ENCODE data around the gene LIX1L.

The LIX1L gene

DNA sequence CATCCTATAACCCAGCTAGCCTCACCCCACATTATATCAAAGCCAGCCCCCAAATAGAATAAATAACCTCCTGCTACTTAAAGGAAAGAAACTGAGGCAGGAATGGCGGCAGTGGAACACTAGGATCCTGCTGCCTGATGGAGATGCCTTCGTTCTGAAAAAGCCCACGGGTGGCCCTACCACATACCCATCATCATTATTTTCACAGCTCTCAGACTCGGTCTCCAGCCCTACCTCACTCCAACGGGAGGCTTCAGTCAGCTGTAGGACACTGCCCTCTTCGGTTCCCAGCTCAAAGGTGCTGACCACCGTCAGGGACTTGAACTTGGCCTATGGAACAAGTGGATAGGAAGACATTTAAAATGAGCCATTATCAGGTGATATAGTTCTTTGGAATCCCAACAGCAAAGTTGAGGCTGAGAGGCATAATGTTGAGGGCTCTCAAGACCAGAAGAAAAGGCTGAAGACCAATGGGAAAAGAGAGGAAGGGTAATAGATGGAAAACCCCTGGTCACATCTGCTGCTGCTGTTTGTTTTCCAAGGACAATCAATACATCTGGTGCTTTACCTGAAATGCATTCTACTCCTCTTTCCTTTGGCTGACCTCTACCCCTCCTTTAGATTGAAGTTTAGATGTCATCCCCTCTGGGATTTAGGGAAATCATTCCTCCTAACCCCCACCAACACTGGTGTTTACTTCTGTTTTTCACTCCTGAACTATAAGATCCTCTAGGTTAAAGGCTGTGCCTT is 64.3 kb downstream of the LIX1L start:
- no peak for DNase-seq (ENCODE audit: low read depth)

DNA sequence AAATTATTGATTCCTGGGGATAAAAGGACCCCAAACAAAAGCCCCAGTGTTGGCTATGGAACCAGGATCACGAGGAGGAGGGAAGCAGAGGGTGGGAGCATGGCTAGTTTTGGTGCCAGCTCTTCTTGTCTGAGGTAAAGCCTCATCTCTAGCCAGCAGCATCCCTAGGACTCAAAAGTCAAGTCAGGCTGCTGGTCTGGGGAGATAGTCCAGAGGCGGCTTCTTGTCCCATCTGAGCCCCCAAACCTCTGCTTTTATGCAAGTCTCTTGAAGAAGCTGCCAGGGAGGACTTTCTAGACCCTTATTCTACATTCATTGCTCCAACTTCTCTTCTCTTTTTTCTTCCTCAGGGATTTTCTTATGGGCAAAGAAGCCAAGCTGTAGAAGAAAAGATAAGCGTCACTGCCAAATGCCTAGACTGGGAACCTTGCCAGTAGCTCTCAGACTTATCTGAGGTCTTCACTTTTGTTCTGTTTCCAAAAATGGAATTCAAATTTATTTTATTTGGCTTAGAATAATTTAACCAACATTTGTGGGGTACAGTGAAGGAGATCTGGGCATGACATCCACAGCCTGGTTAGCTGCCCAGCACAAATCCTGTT is 65.2 kb downstream of the LIX1L start:
- no peak for DNase-seq (ENCODE audit: low read depth)

DNA sequence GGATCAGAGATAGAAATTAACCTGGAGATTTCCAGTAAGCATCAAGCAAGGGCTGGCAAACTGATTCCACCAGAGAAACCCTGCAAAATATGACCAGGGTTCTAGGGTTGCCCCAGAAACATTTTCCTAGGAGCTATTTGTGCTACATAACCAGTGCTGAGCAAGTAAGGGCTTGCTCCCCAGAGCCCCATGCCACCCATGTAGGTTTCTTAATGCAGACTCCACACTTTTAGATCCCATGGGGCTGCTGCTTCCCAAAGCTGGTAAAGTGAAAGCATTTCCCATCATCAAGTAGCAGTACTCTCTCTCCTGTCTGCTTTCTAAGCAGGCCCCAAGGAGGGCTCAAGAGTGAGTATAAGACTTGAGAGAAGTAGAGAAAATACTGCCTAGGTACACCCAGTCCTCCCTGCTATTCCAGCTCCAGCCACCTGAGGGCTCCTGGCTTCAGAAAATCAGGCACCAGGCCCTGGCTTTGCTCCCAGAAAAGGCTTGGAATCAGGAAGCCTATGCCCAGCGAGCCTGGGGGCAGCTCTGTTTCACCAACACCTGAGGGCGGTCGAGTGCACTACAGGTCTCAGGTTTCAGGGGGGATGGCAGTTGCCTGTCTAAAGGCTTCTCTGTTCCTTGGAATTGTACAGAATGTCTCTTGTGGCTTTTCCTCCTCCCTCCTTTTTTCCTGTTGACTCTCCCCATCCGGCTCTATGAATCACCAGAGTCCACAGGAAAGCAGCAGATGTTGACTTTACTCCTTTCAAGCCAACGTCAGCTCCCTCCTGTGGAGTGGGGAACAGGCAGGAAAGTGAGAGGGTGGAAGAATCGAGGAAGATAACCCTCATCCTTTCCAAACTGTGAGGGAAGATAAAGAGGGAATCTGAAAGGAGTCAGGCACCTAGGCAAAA is 66.0 kb downstream of the LIX1L start:
- peak; percentile 26 for DNase-seq (ENCODE audit: low read depth)

DNA sequence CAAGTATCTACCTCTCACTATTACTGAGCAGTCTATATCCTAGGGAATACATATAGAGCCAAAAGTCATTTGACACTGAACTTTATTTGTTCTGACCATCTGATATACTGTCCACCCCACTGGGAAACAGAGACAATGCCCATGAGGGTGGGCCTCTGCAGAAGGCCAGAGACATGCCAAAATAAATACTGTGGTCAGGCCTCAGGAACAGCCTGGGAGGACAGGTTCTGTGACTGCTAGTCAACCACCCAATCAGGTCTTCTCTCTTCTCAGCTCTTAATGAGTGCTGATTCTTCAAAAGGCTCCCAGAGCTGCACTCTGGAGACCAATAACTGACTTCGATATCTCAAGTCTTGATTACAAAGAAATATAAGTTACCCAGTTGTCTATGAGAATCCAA is 66.7 kb downstream of the LIX1L start:
- DNase-seq (ENCODE audit: low read depth) = no peak

DNA sequence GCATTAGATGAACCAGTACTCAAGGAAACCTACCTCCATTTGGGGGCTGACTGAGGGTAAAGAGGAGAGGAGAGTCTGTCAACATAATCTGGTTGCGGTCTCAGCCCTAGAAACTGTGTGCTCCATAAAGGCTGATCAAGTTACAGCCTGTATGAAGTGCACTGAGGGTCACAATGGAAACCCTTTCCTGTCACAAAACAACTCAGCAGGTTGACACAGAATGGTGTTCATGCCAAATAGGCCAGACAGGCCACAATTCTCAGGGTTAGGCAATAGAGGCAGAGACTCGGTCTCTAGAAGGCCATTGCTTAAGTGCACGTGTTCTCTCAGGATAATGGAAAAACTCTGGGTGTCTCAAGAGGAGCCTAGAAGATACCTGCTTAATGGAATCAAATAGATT is 68.1 kb downstream of the LIX1L start:
- no peak for DNase-seq (ENCODE audit: low read depth)

DNA sequence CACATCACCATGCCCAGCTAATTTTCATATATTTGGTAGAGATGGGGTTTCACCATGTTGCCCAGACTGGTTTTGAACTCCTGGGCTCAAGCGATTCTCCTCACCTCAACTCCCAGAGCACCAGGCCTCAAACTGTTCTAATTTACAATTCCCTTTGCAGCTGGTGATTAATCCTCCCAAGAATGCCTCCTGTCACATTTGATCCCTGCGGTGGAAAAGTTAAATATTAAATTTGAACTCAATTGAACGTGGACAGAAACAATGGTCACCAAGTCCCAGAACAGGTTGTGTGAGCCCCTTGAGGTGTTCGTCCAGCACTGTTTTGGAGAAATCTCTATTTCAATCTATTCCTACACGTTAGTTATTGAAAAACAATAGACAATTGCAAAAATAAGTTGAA is 70.2 kb downstream of the LIX1L start:
- no peak for DNase-seq (ENCODE audit: low read depth)

DNA sequence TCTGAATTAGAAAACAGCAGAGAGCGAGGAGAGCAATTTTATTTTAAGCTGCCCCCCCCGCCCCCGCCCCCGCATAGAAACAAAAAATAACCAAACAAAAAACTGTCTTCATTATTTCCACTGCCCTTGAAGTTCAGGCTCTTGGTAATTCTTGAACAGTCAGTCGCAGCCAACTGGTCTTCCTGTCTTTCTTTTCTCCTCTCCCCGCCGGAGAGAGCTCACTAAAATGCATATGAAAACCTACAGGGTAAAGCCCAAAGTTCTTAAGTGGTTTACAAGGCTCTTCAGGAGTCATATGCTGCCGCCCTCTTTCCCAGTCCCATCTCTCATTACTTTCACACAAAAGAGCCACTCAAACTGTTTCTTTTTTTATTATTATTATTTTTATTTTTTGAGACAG is 71.0 kb downstream of the LIX1L start:
- DNase-seq (ENCODE audit: low read depth) = no peak

DNA sequence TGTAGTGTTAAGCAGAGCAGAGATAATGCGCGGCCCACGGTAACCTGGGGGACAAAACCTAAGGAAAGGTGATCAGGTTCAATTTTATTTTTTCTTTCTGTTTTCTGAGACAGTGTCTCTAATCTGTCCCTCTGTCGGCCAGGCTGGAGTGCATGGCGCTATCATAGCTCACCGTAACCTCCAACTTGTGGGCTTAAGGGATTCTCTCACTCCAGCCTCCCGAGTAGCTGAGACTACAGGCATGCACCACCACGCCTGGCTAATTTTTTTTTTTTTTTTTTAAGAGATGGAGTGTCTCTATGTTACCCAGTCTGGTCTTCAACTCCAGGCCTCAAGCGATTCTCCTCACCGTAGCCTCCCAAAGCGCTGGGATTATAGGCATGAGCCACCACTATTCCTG is 71.4 kb downstream of the LIX1L start:
- DNase-seq (ENCODE audit: low read depth) = no peak

DNA sequence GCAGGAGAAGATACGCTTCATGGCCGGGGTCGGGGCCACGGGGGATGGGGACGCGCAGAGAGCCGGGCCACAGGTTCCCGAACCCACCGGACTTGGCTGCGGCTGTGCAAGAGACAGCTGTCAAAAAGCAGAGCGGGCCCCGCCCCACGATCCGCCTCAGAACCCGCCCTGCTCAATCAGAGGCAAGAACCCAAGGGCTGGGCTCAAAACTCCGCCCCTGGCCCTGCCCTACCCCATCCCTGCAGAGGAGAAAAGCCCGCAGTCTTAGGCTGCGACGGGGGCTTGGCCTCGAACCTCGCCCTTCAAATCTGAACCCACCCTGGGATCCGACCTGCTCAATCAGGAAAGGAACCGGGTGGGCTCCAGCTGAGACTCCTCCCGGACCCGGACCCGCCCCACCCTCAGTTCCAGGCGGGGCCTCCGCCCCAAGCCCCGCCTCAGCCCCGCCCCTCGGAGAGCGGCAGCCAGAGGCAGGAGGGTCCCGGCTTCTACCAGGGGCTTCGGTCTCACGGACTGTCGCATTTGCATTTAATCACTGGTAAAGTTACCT is 72.0 kb downstream of the LIX1L start, which contains the start of gene ANKRD35:
ANKRD35 (minus strand) TSS at position 129 of the 550 bp plus-strand sequence; CDS start at position 21, 108 bp downstream.
- DNase-seq (ENCODE audit: low read depth) = peak; percentile 82

DNA sequence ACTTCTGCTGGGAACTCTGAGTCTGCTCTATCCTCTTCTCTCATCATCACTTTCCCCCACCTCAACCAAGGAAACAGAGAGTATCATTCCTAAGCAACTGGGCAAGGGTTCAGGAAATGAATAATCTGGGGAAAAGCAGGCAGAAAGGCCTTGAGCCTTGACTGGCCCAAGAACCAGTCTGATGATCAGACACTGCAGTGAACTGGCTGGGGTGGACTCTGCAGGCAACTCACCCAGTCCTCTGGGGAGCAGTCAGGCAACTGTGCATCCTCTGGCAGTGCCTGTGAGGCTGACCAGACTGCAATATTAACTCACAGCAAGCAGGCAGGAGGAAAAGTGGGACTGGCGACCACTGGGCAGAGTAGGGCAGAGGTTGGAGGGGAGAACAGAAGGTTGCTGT is 73.1 kb downstream of the LIX1L start:
- DNase-seq (ENCODE audit: low read depth) = no peak
